ENCODE results near the gene SIPA1L3.

GRCh38 chr19:37972803-37973202 is 65.8 kb downstream of the SIPA1L3 start:
- TF ChIP-seq, protein P1, sequence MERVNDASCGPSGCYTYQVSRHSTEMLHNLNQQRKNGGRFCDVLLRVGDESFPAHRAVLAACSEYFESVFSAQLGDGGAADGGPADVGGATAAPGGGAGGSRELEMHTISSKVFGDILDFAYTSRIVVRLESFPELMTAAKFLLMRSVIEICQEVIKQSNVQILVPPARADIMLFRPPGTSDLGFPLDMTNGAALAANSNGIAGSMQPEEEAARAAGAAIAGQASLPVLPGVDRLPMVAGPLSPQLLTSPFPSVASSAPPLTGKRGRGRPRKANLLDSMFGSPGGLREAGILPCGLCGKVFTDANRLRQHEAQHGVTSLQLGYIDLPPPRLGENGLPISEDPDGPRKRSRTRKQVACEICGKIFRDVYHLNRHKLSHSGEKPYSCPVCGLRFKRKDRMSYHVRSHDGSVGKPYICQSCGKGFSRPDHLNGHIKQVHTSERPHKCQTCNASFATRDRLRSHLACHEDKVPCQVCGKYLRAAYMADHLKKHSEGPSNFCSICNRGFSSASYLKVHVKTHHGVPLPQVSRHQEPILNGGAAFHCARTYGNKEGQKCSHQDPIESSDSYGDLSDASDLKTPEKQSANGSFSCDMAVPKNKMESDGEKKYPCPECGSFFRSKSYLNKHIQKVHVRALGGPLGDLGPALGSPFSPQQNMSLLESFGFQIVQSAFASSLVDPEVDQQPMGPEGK (CRISPR knock-in tag; IDR thresholded peaks at IDR 0.05; ENCODE audit: borderline replicate concordance), result no peak
- no peak for TF ChIP-seq POU6F1 (CRISPR knock-in tag; IDR thresholded peaks at IDR 0.05; ENCODE audit: borderline replicate concordance, low read depth)
- no peak for TF ChIP-seq ESRRG (CRISPR knock-in tag; IDR thresholded peaks at IDR 0.05)
- TF ChIP-seq SNAI2 (CRISPR knock-in tag; IDR thresholded peaks at IDR 0.05), result no peak
- TF ChIP-seq RARB (CRISPR knock-in tag; IDR thresholded peaks at IDR 0.05), result no peak
- TF ChIP-seq, protein P2, sequence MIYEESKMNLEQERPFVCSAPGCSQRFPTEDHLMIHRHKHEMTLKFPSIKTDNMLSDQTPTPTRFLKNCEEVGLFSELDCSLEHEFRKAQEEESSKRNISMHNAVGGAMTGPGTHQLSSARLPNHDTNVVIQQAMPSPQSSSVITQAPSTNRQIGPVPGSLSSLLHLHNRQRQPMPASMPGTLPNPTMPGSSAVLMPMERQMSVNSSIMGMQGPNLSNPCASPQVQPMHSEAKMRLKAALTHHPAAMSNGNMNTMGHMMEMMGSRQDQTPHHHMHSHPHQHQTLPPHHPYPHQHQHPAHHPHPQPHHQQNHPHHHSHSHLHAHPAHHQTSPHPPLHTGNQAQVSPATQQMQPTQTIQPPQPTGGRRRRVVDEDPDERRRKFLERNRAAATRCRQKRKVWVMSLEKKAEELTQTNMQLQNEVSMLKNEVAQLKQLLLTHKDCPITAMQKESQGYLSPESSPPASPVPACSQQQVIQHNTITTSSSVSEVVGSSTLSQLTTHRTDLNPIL (CRISPR knock-in tag; IDR thresholded peaks at IDR 0.05; ENCODE audit: low read depth), result no peak
- TF ChIP-seq TCF4 (CRISPR knock-in tag; IDR thresholded peaks at IDR 0.05; ENCODE audit: borderline replicate concordance), result no peak
- TF ChIP-seq GLIS3 (CRISPR knock-in tag; IDR thresholded peaks at IDR 0.05), result no peak
- no peak for TF ChIP-seq OSR1 (CRISPR knock-in tag; IDR thresholded peaks at IDR 0.05)
- TF ChIP-seq ZFP3 (CRISPR knock-in tag; IDR thresholded peaks at IDR 0.05), result no peak
- no peak for TF ChIP-seq ZNF8 (CRISPR knock-in tag; IDR thresholded peaks at IDR 0.05)
- TF ChIP-seq ZFP30 (CRISPR knock-in tag; IDR thresholded peaks at IDR 0.05), result no peak
- TF ChIP-seq ISL1 (CRISPR knock-in tag; IDR thresholded peaks at IDR 0.05), result no peak
